Measurements from ENCODE around the gene ZNF235.

ZNF235 gene

DNA sequence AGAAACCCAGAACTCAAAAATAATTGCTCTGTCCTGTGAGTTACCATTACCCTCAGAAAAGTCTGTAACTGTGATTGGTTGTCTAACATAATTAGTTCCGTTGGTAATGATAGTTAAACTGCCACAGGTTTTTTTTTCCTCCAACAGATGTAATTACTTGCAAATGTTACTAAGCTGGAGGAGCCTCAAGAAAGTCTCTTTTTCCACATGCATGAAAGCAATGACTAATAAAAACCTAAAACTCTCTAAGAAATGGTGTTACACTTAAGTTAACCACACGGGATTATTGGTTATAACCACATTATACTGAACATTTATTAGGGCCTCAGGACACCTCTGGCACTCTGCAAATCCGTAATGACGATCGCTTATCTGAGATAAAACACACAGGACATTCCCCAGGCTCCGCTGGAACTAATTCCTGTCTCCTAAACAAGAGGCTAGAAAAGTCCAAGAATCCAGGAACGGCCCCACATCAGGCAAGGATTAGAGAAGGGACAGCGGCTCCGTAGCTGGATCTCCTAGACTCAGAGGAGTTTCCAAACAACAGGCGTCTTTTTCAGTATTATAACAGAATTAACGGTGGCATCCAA is 753 bp downstream of the ZNF235 start:
- Histone ChIP-seq H3K36me3 (ENCODE audit: control insufficient read depth, insufficient read depth, low read length, severe bottlenecking) (peaks cover 15% of the 10 kb centered on the region), H3K9ac (ENCODE audit: low read length) (peak overlapping the region; percentile 87)
- peak; percentile 72 for DNase-seq (ENCODE audit: low read depth)

DNA sequence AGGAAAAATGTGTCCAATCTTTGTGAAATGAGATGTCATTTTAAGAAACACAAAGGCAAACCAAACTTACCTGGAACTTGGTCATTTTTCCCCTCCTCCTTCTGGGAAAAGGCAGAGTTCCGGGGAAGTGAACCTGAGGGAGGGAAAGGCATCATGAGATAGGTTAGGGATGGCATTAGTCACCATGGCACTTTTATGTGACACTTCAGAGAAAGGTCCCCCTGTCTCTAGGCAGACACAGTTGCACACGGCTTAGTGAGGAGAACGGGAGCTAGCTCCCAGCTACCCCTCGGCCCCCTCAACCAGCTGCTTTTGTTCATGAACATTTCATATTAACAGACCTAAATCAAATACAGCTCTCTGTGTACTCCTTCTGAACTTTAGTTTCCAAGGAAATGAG is 1.5 kb downstream of the ZNF235 start:
- H3K4me3 ChIP-seq (ENCODE audit: low read length) = no peak overlapping the region
- no peaks in the 10 kb centered on the region for H3K27me3 ChIP-seq (replicated peaks; ENCODE audit: control insufficient read depth, insufficient read depth, low read length)
- DNase-seq (ENCODE audit: low read depth) = peak; percentile 16
- peaks cover 8% of the 10 kb centered on the region for H3K4me1 ChIP-seq (ENCODE audit: control insufficient read depth, insufficient read depth, low read length)
- H3K9ac ChIP-seq (ENCODE audit: low read length) = peak overlapping the region; percentile 87
- H3K9me3 ChIP-seq (ENCODE audit: control insufficient read depth, low read length) = no peaks in the 10 kb centered on the region
- H3K36me3 ChIP-seq (ENCODE audit: control insufficient read depth, insufficient read depth, low read length, severe bottlenecking) = peaks cover 23% of the 10 kb centered on the region

More for the DNA sequence above, 753 bp downstream of the ZNF235 start:
- Histone ChIP-seq H3K9me3 (ENCODE audit: control insufficient read depth, low read length) (no peaks in the 10 kb centered on the region), H3K4me3 (ENCODE audit: low read length) (peak overlapping the region; percentile 90), H3K4me1 (ENCODE audit: control insufficient read depth, insufficient read depth, low read length) (peaks cover 8% of the 10 kb centered on the region), H3K27me3 (replicated peaks; ENCODE audit: control insufficient read depth, insufficient read depth, low read length) (no peaks in the 10 kb centered on the region)

DNA sequence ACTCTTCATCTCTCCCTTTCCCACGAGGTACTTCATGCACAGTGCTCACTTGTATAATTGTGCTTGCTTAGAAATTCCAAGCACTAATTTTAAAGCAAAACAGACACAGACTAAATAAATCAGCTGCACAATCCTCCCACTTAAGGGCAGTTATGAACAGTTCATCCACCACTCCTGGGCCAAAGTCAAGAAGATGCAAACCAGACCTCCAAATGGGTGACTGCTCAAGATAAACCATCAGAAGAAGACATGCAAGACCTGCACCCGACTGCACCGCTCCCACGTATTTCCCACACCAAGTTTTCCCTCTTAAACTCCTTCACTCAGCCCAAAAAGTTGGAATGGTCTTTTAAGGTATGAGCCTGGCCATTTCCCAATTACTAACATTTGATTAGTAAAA is 19.9 kb downstream of the ZNF235 start:
- Histone ChIP-seq H3K27me3 (replicated peaks; ENCODE audit: control insufficient read depth, insufficient read depth, low read length) (no peaks in the 10 kb centered on the region), H3K9ac (ENCODE audit: low read length) (no peak overlapping the region), H3K4me1 (ENCODE audit: control insufficient read depth, insufficient read depth, low read length) (peaks cover 3% of the 10 kb centered on the region), H3K4me3 (ENCODE audit: low read length) (no peak overlapping the region), H3K36me3 (ENCODE audit: control insufficient read depth, insufficient read depth, low read length, severe bottlenecking) (peaks cover 30% of the 10 kb centered on the region), H3K9me3 (ENCODE audit: control insufficient read depth, low read length) (peaks cover 21% of the 10 kb centered on the region)
- DNase-seq (ENCODE audit: low read depth) = no peak

DNA sequence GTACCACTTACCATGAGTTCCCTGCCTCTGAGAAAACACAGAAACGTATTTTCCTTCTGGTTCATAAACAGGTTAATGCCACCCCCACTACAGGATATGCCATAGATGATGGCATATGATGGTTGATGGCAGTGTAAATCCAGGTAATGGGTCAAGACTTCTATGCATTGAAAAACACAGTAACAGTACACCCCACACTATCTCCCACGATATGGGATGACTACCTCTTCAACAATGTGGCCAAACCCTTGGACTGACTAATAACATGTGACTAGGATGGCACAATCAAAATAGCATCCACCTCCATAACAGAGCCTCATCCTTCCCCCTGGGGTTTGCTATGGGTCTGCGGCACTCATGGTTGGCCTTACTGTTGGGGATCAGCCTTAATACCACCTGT is 22.0 kb downstream of the ZNF235 start:
- H3K9me3 ChIP-seq (ENCODE audit: control insufficient read depth, low read length) = peaks cover 8% of the 10 kb centered on the region
- H3K4me1 ChIP-seq (ENCODE audit: control insufficient read depth, insufficient read depth, low read length) = peaks cover 3% of the 10 kb centered on the region
- no peak overlapping the region for H3K9ac ChIP-seq (ENCODE audit: low read length)
- no peaks in the 10 kb centered on the region for H3K27me3 ChIP-seq (replicated peaks; ENCODE audit: control insufficient read depth, insufficient read depth, low read length)
- peaks cover 9% of the 10 kb centered on the region for H3K36me3 ChIP-seq (ENCODE audit: control insufficient read depth, insufficient read depth, low read length, severe bottlenecking)
- H3K4me3 ChIP-seq (ENCODE audit: low read length) = no peak overlapping the region
- DNase-seq (ENCODE audit: low read depth) = no peak

DNA sequence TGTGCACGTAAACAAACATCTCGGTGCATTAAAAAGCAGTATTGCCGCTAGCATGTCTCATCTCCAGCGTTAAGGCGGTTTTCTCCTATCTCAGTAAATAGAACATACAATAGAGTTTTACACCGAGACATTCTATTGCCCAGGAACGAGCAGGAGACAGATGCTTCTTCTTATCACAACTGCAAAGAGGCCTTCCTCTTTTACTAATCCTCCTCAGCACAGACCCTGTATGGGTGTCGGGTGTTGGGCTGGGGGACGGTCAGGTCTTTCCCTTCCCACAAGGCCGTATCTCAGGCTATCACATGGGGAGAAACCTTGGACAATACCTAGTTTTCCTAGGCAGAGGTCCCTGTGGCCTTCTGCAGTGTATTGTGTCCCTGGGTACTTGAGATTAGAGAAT is 23.9 kb downstream of the ZNF235 start:
- Histone ChIP-seq H3K4me1 (ENCODE audit: control insufficient read depth, insufficient read depth, low read length) (peaks cover 3% of the 10 kb centered on the region), H3K9ac (ENCODE audit: low read length) (no peak overlapping the region)
- no peak for DNase-seq (ENCODE audit: low read depth)

DNA sequence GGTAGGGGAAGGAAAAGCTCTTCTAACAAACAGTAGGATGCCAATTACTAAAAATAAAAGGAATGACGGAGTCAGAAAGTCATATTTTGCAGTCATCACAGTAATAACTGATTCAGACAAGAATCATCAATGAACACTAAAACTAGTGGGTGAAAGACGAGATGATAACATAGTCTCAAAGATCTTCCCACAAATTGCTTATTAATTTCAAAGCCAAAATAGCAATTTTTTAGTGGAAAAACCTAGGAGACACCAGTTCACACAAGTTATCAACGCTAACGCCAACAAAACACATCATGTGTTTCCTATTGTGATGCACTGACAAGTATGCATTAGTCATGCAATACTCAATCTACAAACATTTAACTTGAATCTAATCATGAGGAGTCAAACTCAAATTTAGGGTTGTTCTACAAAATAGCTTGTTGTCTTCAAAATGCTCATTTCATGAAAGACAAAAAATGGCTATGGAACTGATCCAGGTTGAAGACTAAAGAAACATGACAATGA is 26.6 kb downstream of the ZNF235 start:
- Histone ChIP-seq H3K27me3 (replicated peaks; ENCODE audit: control insufficient read depth, insufficient read depth, low read length) (no peaks in the 10 kb centered on the region), H3K4me3 (ENCODE audit: low read length) (no peak overlapping the region), H3K36me3 (ENCODE audit: control insufficient read depth, insufficient read depth, low read length, severe bottlenecking) (peaks cover 16% of the 10 kb centered on the region), H3K9me3 (ENCODE audit: control insufficient read depth, low read length) (peaks cover 19% of the 10 kb centered on the region), H3K4me1 (ENCODE audit: control insufficient read depth, insufficient read depth, low read length) (peaks cover 3% of the 10 kb centered on the region), H3K9ac (ENCODE audit: low read length) (no peak overlapping the region)
- DNase-seq (ENCODE audit: low read depth) = peak; percentile 19

More for the DNA sequence above, 23.9 kb downstream of the ZNF235 start:
- Histone ChIP-seq H3K9me3 (ENCODE audit: control insufficient read depth, low read length) (no peaks in the 10 kb centered on the region), H3K4me3 (ENCODE audit: low read length) (no peak overlapping the region), H3K27me3 (replicated peaks; ENCODE audit: control insufficient read depth, insufficient read depth, low read length) (no peaks in the 10 kb centered on the region), H3K36me3 (ENCODE audit: control insufficient read depth, insufficient read depth, low read length, severe bottlenecking) (no peaks in the 10 kb centered on the region)

DNA sequence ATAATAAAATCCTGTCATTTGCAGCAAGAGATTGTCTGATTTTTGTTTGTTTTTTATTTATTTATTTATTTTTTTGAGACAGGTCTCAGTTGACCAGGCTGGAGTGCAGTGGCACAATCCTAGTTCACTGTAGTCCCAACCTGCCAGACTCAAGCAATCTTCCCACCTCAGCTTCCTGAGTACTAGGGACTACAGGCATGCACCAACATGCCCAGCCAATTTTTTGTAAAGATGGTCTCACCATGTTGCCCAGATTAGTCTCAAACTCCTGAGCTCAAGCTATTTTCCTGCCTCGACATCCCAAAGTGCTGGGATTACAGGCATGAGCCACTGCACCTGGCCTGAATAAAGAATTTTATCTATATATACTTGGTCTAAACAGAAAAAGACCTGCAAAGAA is 27.5 kb downstream of the ZNF235 start:
- Histone ChIP-seq H3K36me3 (ENCODE audit: control insufficient read depth, insufficient read depth, low read length, severe bottlenecking) (peaks cover 16% of the 10 kb centered on the region), H3K9ac (ENCODE audit: low read length) (no peak overlapping the region), H3K4me3 (ENCODE audit: low read length) (no peak overlapping the region), H3K27me3 (replicated peaks; ENCODE audit: control insufficient read depth, insufficient read depth, low read length) (no peaks in the 10 kb centered on the region), H3K9me3 (ENCODE audit: control insufficient read depth, low read length) (peaks cover 24% of the 10 kb centered on the region), H3K4me1 (ENCODE audit: control insufficient read depth, insufficient read depth, low read length) (no peaks in the 10 kb centered on the region)
- DNase-seq (ENCODE audit: low read depth) = no peak

DNA sequence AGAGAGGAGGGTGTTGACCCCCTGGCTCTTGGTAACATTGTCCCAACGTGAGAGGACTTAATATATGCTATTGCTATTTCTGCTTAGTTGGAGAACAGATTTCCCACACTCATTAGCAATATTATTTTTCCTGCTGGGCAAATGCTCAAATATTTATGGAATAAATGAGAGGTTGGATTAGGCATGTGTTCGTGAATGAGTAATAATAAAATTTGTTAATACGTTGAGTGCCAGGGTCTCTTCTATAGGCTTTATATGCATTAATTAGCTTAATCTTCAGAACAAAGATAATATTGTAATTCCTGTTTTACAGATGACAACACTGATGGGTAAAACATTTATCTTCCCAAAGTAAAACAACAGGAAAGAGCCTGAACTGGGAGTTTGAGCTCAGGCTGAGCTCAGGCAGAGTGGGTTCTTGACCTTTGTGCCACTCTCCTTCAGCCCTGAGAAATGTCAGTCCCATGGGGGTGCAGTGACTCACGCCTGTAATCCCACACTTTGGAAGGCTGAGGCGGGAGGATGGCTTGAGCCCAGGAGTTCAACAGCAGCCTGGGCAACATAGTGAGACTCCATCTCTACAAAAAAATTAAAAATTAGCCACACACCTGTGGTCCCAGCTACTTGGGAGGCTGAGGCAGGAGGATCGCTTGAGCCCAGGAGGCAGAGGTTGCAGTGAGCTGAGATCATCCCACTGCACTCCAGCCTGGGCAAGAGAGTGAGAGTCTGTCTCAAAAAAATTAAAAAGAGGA is 44.0 kb downstream of the ZNF235 start:
- H3K27me3 ChIP-seq (replicated peaks; ENCODE audit: control insufficient read depth, insufficient read depth, low read length) = no peaks in the 10 kb centered on the region
- peaks cover 20% of the 10 kb centered on the region for H3K9me3 ChIP-seq (ENCODE audit: control insufficient read depth, low read length)
- H3K36me3 ChIP-seq (ENCODE audit: control insufficient read depth, insufficient read depth, low read length, severe bottlenecking) = no peaks in the 10 kb centered on the region
- H3K4me3 ChIP-seq (ENCODE audit: low read length) = peak overlapping the region; percentile 86
- H3K9ac ChIP-seq (ENCODE audit: low read length) = no peak overlapping the region
- no peak for DNase-seq (ENCODE audit: low read depth)
- no peaks in the 10 kb centered on the region for H3K4me1 ChIP-seq (ENCODE audit: control insufficient read depth, insufficient read depth, low read length)

DNA sequence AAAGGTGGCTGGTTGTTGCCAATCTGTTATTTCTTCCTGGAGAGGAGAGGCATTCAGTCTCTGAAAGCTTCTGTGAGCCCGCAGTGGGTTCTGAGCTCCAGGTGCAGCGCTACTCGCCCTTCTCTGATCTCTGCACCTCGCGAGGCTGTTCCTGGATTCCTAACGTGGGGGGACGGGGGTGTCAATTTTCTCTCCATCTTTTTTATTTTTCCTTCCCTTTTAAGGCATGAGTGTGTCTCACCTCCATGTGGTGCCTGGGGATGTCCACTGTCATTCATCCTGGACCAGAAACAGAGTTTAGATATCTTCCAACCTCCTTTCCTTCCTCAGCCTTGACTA is 44.5 kb downstream of the ZNF235 start:
- no peaks in the 10 kb centered on the region for H3K36me3 ChIP-seq (ENCODE audit: control insufficient read depth, insufficient read depth, low read length, severe bottlenecking)
- H3K9ac ChIP-seq (ENCODE audit: low read length) = no peak overlapping the region
- H3K9me3 ChIP-seq (ENCODE audit: control insufficient read depth, low read length) = peaks cover 25% of the 10 kb centered on the region
- H3K27me3 ChIP-seq (replicated peaks; ENCODE audit: control insufficient read depth, insufficient read depth, low read length) = no peaks in the 10 kb centered on the region
- no peak for DNase-seq (ENCODE audit: low read depth)
- H3K4me1 ChIP-seq (ENCODE audit: control insufficient read depth, insufficient read depth, low read length) = no peaks in the 10 kb centered on the region
- H3K4me3 ChIP-seq (ENCODE audit: low read length) = peak overlapping the region; percentile 86

DNA sequence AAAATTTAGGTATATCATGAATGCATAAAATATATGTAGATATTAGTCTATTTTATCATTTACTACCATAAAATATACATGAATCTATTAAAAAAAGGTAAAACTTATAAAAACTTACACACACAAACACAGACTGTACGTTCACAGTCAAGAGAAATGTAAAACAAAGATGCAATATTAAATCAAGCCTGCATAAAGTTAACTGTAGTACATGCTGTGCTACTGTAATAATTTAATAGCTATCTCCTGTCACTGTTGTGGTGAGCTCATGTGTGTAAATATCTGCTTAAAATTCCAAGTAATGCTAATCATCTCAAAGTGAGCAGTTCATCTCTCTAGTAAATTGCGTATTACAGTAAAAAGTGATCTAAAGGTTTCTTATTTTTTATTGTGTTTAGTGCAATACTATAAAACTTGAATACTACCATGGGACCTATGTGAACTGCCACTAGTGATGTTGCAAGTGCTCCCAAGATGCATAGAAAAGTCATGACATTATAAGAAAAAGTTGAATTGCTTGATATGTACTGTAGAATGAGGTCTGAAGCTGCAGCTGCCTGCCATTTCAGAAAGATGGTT is 45.9 kb downstream of the ZNF235 start:
- DNase-seq (ENCODE audit: low read depth) = no peak
- H3K27me3 ChIP-seq (replicated peaks; ENCODE audit: control insufficient read depth, insufficient read depth, low read length) = no peaks in the 10 kb centered on the region
- H3K9me3 ChIP-seq (ENCODE audit: control insufficient read depth, low read length) = peaks cover 39% of the 10 kb centered on the region
- H3K36me3 ChIP-seq (ENCODE audit: control insufficient read depth, insufficient read depth, low read length, severe bottlenecking) = no peaks in the 10 kb centered on the region
- H3K4me1 ChIP-seq (ENCODE audit: control insufficient read depth, insufficient read depth, low read length) = no peaks in the 10 kb centered on the region
- peak overlapping the region; percentile 86 for H3K4me3 ChIP-seq (ENCODE audit: low read length)
- H3K9ac ChIP-seq (ENCODE audit: low read length) = no peak overlapping the region

DNA sequence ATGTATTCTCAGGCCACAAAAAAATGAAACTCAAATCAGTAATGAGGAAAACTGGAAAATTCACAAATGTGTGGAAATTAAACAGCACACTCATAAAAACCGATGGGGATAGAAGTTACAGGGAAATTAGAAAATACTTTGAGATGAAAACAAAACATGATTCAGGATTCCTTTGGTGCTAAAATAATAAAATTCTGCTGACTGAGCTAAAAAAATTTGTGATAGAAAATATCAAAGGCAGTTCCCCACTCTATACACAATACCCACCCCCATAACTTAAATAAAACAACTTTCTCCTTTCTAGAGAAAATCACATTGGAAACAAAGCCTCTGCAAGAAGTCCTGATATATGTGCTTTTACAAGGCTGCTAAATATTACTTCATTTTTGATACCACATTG is 46.7 kb downstream of the ZNF235 start:
- Histone ChIP-seq H3K27me3 (replicated peaks; ENCODE audit: control insufficient read depth, insufficient read depth, low read length) (no peaks in the 10 kb centered on the region), H3K4me3 (ENCODE audit: low read length) (no peak overlapping the region), H3K4me1 (ENCODE audit: control insufficient read depth, insufficient read depth, low read length) (no peaks in the 10 kb centered on the region), H3K36me3 (ENCODE audit: control insufficient read depth, insufficient read depth, low read length, severe bottlenecking) (no peaks in the 10 kb centered on the region), H3K9me3 (ENCODE audit: control insufficient read depth, low read length) (peaks cover 47% of the 10 kb centered on the region), H3K9ac (ENCODE audit: low read length) (no peak overlapping the region)
- no peak for DNase-seq (ENCODE audit: low read depth)
